Measurements from ENCODE around the gene VAC14.
"Not testable (repeated sequence)": the region's sequence is repeated elsewhere in the genome, so short reads cannot be mapped to it uniquely, and the experiment has no call there.

Gene VAC14

GRCh38 chr16:70644763-70645597 is 156.0 kb downstream of the VAC14 start:
- no peak for DNase-seq (ENCODE audit: low read depth)

GRCh38 chr16:70643264-70643663 is 157.7 kb downstream of the VAC14 start:
- not testable (repeated sequence) for DNase-seq (ENCODE audit: low read depth)

DNA sequence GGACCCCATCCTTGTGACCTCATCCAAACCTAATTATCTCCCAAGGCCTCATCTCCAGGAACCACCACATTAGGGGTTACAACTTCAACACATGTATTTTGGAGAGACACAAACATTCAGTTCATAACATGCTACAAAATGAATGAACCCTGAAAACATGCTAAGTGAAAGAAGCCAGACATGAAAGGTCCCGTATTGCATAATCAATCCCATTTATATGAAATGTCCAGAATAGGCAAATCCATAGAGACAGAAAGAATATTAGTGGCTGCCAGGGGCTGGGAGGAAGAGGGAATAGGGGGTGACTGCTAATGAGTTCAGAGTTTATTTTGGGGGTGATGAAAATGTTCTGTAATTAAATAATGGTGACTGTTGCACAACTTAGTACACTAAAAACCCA is 158.3 kb downstream of the VAC14 start:
- DNase-seq (ENCODE audit: low read depth) = no peak

DNA sequence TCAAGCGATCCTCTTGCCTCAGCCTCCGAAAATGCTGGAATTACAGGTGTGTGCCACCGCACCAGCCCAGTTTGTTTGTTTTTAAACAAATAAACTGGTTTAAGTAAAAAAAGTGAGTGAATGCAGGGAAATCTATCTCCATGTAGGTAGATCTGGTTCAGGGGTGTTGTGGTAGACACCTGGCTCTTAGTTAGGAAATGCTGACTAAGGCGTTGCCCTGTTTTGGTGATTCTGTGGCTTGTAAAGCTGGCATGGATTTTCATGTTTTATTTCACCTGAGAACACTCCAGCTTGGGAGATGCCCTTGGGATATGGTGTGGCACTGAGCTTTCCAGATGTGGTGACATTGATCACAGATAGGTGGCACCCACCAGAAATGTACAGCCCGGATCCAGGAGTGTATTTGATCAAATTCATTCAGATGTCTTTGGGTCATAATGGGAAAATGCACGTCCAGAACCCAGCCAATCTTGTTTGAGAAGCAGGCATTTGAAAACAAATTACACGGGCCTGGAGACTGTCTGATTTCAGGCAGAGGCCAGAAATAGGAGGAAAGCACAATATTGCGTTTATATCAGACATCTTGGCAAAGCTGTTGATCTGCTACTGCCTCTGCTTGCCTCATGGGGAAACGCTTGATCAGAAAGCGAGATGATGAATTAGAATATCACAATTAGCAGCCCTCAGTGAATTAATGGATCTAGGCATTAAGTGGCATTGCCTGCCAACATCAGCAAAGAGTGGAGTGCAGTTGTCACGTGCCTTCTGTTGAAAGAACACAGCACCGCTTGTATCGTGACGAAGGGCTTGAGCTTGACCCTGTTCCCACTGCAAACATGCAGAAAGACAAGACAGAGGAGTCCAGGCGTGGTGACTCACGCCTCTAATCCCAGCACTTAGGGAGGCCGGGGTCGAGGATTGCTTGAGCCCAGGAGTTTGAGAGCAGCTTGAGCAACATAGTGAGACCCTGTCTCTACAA is 161.9 kb downstream of the VAC14 start:
- peak; percentile 92 for DNase-seq (ENCODE audit: low read depth)
